ENCODE measurements around the gene ARHGAP40. TPM values are rescaled to one million over a fixed set of nuclear protein-coding genes. Genes with fewer than 3 reads are reported as not detected.

ARHGAP40 gene
- total RNA-seq, 2 donors from 2014 or later, result not detected

DNA sequence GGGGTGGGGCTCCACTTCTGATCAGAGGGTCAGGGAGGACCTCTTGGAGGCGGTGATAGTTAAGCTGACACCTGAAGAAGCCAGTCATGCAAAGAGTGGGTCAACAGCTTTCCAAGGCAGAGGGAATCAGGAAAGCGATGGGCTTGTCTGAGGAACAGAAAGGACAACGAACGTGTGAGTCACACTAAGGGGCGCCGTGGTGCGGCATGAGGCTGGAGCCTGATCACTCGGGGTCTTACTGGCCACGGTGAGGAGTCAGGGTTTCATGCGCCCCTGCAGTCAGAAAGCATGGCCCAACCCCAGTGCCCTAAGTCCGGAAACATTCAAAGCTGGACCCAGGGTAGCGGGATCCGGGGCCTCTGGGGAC is 72.1 kb downstream of the ARHGAP40 start:
- TF ChIP-seq, protein P1, sequence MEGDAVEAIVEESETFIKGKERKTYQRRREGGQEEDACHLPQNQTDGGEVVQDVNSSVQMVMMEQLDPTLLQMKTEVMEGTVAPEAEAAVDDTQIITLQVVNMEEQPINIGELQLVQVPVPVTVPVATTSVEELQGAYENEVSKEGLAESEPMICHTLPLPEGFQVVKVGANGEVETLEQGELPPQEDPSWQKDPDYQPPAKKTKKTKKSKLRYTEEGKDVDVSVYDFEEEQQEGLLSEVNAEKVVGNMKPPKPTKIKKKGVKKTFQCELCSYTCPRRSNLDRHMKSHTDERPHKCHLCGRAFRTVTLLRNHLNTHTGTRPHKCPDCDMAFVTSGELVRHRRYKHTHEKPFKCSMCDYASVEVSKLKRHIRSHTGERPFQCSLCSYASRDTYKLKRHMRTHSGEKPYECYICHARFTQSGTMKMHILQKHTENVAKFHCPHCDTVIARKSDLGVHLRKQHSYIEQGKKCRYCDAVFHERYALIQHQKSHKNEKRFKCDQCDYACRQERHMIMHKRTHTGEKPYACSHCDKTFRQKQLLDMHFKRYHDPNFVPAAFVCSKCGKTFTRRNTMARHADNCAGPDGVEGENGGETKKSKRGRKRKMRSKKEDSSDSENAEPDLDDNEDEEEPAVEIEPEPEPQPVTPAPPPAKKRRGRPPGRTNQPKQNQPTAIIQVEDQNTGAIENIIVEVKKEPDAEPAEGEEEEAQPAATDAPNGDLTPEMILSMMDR (IDR thresholded peaks at IDR 0.05), result no peak
- Histone ChIP-seq H3K27ac (no peak overlapping the region), H3K4me1 (ENCODE audit: control insufficient read depth in 1 of 2, low read depth in 2 of 2) (peaks cover 6 to 9% of the 10 kb centered on the region in 2 donors), H3K4me3 (peak overlapping the region; percentile 65), H3K36me3 (no peaks in the 10 kb centered on the region), H3K27me3 (replicated peaks; ENCODE audit: insufficient read depth) (no peaks in the 10 kb centered on the region), H3K9me3 (no peaks in the 10 kb centered on the region)
- ATAC-seq (ENCODE audit: insufficient number of reproducible peaks, low FRiP score, low read depth), result no peak
- no peak for DNase-seq (ENCODE audit: low spot score)

DNA sequence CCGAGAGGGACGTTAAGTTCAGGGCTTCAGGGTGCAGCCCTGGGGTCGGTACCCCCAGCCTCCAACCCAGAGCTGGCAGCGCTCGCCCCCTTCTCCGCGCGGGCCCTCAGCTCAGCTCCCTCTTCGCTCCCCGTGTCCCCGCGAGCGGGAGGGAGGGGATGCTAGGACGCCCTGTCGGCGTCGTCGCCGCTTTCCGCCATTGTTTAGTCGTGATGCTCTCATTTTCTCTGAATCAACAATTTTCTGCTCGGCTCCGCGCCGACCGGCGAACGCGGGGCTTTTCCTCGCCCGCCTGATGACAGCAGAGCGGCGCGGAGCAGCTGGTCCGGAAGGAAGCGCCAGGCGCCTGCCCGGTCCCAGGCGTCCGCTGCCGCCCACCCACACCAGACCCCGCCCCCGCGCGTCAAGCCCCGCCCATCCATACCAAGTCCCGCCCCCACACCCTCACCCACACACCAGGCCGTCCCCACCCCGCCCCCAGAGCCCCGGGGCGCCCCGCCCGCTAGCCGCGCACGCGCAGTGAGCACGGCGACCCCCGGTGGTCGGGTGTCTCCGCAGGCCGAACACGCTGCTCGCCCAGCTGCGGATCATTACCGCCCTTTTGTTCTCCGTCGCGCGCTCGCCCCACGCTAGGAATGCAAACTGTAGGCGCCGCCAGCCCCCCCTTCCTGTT is 72.6 kb downstream of the ARHGAP40 start:
- TF ChIP-seq, protein P1 (IDR thresholded peaks at IDR 0.05), result no peak

DNA sequence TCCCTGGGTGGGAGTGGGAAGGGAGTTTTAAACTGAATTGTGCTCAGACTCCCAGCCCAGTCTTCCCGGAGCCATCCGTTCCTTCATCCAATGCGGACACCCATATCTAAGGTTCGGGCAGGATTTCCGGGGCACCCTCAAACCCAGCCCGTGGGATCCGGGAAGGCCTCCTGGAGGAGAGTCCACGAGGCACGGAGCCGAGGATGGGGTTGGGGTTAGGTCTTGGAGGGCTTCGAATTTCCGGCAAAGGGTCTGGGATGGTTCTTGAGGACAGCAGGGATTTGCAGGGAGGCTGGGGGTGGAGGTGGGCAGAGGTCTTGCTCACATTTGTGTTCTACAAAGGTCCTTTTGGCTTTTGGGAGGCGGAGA is 73.1 kb downstream of the ARHGAP40 start:
- TF ChIP-seq, protein P1 (IDR thresholded peaks at IDR 0.05), result no peak
- Histone ChIP-seq H3K9me3 (no peaks in the 10 kb centered on the region), H3K27me3 (replicated peaks; ENCODE audit: insufficient read depth) (no peaks in the 10 kb centered on the region), H3K27ac (no peak overlapping the region), H3K36me3 (no peaks in the 10 kb centered on the region), H3K4me1 (ENCODE audit: control insufficient read depth in 1 of 2, low read depth in 2 of 2) (peaks cover 6 to 9% of the 10 kb centered on the region in 2 donors), H3K4me3 (peak overlapping the region; percentile 65)
- ATAC-seq (ENCODE audit: insufficient number of reproducible peaks, low FRiP score, low read depth) (no peak), DNase-seq (ENCODE audit: low spot score) (no peak)

More for the DNA sequence above, 72.6 kb downstream of the ARHGAP40 start:
- Histone ChIP-seq H3K9me3 (no peaks in the 10 kb centered on the region), H3K27ac (no peak overlapping the region), H3K27me3 (replicated peaks; ENCODE audit: insufficient read depth) (no peaks in the 10 kb centered on the region), H3K4me3 (peak overlapping the region; percentile 65), H3K4me1 (ENCODE audit: control insufficient read depth in 1 of 2, low read depth in 2 of 2) (peaks cover 6 to 9% of the 10 kb centered on the region in 2 donors), H3K36me3 (no peaks in the 10 kb centered on the region)
- DNase-seq (ENCODE audit: low spot score) (no peak), ATAC-seq (ENCODE audit: insufficient number of reproducible peaks, low FRiP score, low read depth) (no peak)

DNA sequence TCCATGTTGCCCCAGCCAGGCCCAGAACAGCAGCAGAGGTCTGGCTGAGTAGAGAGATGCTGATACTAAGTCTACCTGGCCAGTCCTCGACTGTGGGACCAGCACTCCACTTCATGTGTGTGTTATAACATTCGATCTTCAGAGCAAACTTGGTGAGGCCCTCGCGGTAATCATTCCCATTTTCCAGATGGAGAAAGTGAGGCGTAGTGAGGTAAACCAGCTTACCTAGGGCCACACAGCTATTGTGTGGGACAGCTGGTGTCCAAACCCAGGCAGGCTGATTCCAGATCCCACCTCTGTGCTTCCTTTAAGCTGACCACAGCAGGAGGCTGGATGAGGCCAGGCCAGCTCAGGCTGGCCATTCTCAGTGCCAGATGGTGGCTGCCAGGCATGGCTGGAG is 75.0 kb downstream of the ARHGAP40 start:
- ATAC-seq (ENCODE audit: insufficient number of reproducible peaks, low FRiP score, low read depth) (no peak), DNase-seq (ENCODE audit: low spot score) (no peak)
- Histone ChIP-seq H3K27ac (no peak overlapping the region), H3K36me3 (no peaks in the 10 kb centered on the region), H3K4me3 (no peak overlapping the region), H3K27me3 (replicated peaks; ENCODE audit: insufficient read depth) (no peaks in the 10 kb centered on the region), H3K9me3 (no peaks in the 10 kb centered on the region), H3K4me1 (ENCODE audit: control insufficient read depth in 1 of 2, low read depth in 2 of 2) (peaks cover 6 to 9% of the 10 kb centered on the region in 2 donors)
- TF ChIP-seq, protein P1 (IDR thresholded peaks at IDR 0.05), result no peak

DNA sequence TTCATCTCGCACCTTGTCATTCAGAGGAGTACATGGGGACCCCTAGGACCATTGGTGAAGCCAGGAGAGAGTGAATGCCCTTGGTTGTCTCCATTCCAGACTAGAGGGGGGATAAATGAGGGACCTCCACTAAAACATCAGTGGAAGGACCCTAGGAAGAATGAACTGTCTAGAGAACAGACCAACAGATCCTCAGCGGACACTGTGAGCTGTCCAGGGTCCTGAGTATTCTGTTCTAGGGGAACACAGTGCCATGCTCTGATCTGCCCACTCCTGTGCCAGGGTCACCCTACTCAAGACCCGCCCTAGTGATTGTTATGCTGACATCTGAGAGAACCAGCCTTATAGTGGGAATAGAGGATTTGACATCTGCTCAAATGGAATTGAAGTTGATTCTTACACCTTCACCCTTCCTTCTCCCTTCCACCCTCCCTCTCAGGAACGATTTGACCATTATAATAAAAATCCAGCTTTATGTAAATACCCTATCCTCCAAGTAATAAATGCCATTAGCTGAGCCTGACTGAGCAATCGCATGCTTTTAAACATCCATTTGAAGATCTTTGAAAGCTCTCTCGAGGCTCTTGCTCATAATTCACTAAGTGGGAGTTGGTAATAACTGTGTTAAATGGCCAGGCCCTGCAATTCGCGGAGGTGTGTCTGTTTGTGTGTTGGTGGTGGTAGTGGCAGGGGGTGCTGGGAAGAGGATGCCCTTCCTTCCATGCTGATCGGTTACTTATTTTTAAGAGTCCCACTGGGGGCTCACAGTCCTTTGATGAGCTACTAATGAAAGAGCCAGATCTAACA is 79.1 kb downstream of the ARHGAP40 start:
- Histone ChIP-seq H3K36me3 (no peaks in the 10 kb centered on the region), H3K4me1 (ENCODE audit: control insufficient read depth in 1 of 2, low read depth in 2 of 2) (no peaks in the 10 kb centered on the region), H3K9me3 (no peaks in the 10 kb centered on the region), H3K4me3 (no peak overlapping the region), H3K27me3 (replicated peaks; ENCODE audit: insufficient read depth) (no peaks in the 10 kb centered on the region), H3K27ac (no peak overlapping the region)
- no peak for DNase-seq (ENCODE audit: low spot score)
- ATAC-seq (ENCODE audit: insufficient number of reproducible peaks, low FRiP score, low read depth), result no peak
- TF ChIP-seq, protein P1 (IDR thresholded peaks at IDR 0.05), result no peak
